Measurements from ENCODE around the gene VILL.
A peak's percentile ranks its signal among the peaks of the same experiment; 100 is the strongest.
"Not testable (repeated sequence)": the region's sequence is repeated elsewhere in the genome, so short reads cannot be mapped to it uniquely, and the experiment has no call there.

The VILL gene

GRCh38 chr3:37987315-37987697 lies 3.3 kb upstream of the VILL start:
- no peak for FAIRE-seq

GRCh38 chr3:37987751-37988179 lies 2.8 kb upstream of the VILL start:
- no peak for FAIRE-seq

GRCh38 chr3:37988376-37988775 lies 2.2 kb upstream of the VILL start:
- not testable (repeated sequence) for FAIRE-seq

DNA sequence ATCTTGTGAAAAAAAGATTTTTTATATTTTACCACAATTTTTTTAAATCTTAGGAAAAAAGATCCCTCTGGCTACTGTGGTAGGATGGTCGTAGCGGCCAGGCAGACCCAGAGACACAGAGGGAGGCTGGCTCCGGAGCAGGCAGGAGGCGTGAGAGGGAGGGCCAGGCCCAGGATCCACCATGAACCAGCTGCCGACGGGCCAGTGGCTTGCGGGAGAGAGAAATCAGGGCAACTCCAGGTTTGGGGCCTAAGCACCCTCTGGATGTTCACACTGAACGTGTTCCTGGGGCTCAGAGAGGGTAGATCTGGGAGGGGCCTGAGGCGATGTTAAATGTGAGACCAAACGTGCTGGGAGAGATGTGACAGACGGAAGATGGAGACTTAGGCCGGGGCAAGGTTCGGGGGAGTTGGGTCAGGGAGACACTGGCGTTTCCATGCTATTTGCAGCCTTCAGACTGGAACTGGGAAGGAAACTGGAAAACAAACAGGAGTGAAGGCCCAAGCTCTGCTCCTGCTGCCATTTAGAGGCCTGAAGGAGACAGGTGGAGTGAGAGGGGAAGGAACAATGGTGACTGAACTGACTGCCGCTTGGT lies 1.6 kb upstream of the VILL start:
- FAIRE-seq, result no peak

GRCh38 chr3:37989821-37990480 lies 635 bp upstream of the VILL start:
- no peak for FAIRE-seq

DNA sequence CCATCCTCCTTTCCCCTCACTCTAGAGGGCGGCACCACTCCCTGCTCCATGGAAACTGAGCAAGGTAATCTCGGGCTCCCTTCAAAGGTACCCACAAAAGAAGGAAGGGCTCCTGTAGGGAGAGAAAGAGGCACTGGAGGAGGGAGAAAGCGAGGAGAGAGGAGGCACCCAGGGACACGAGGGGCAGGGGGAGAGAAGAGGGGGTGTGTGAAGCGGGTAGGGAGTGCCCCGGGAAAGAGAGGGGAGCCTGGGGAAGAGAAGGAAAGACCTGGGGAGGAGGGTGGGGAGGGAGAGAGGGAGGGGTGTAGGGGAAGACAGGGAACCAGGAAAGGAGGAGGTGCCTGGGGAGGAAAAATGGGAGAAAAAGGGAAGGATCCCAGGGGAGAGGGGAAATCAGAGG lies 523 bp downstream of the VILL start:
- FAIRE-seq, result no peak

DNA sequence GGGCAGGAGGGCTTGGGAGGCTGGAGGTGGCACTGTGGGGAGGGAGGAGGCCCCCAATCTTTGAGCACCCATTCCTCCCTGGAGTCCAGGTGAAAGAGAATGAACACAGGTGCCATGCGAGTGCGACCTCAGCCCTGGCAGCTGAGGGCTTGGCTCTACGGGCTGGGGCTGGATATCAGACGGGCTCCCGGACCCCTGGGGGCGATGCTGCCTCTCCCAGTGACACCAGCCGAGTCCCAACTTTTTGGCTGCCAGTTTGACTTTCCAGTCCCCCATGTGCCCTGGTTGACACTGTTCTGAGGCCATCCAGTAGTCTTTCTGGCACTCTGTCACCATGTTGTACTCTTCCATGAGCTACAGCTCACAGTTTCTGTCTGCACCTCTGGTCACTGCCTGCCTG lies 1.2 kb downstream of the VILL start:
- no peak for FAIRE-seq

DNA sequence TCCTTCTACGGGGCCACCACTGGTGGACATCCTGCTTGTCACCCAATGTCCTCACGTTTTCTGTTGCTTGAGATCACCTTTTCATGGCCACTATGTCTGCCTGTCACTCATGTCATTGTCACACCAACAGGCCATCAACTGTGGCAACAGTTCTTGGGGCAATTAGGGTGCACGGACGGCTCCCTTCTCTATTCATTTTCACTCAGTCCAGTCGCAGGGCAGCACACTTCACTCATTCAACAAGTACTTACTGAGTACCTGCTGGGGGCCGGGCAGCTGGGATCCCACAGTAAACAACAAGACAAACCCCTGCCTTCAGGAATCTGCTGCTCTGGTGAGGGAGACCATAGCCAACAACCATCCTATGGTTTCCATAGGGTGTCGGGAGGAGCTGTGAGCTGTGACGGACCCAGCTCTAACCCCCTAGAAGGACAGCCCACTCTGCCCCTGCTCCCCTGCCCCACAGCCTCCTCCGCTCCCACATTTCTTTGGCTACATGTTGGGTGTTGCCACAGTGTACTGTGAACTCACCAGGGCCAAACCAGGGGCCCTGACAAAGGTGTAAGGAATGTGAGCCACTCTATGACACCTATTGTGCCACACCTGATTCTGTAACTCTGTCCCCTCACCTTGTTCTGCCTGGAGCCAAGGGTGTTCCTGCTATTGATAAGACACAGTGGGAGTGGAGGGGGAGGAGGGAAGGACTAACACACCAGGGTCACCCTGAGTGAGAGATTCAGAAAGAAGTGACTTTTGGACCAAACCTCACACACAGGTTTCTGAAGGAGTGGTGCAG lies 1.9 kb downstream of the VILL start:
- FAIRE-seq, result peak; percentile 62

GRCh38 chr3:37993067-37993455 lies 2.5 kb downstream of the VILL start:
- FAIRE-seq, result no peak

- FAIRE-seq, result no peak
Observed at GRCh38 chr3:37993460-37993819, 2.9 kb downstream of the VILL start.

GRCh38 chr3:37993820-37994638 lies 3.4 kb downstream of the VILL start:
- FAIRE-seq, result no peak

GRCh38 chr3:37994639-37994972 lies 4.0 kb downstream of the VILL start:
- FAIRE-seq, result no peak

DNA sequence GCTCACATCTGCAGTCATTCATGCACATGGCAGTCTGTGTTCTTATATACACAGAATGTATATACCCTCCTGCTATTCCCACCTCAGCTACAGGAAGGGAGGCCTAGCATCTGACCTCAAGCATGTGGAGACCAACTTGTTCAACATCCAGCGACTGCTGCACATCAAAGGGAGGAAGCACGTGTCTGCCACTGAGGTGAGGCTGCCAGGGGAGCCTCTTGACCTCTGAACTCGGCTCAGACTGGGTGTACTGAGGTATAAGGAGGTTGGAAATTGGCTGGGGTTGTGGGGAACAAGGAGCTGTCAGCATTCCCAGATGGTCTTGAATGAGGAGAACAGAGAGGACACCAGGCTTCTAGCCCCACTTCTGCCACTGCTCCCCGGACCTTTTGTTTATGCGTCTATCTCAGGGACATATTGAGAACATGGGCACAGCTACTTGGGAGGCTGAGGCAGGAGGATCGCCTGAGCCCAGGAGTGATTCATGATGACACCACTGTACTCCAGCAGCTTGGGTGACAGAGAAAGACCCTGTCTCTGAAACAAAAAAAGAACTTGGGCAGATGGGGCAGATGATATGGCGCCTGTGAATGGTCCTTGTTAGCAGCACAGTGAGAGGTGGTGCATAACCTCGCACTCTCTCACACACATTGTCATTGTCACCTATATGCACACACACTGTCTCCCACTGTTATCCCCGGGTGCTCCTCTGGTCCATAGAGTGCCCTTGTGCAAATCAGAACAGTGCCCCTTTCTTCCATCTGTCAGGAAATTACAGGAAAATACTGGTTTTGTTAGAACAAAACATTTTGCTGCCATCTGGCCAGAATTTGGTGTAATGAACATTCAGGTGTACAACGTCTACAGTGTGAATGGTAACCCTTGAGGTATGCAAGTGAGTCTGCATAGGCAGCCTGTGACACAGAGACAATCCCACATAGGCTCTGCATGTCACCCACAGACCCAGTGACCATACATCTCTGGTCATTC lies 5.4 kb downstream of the VILL start:
- no peak for FAIRE-seq

GRCh38 chr3:37996785-37997301 lies 6.3 kb downstream of the VILL start:
- no peak for FAIRE-seq

DNA sequence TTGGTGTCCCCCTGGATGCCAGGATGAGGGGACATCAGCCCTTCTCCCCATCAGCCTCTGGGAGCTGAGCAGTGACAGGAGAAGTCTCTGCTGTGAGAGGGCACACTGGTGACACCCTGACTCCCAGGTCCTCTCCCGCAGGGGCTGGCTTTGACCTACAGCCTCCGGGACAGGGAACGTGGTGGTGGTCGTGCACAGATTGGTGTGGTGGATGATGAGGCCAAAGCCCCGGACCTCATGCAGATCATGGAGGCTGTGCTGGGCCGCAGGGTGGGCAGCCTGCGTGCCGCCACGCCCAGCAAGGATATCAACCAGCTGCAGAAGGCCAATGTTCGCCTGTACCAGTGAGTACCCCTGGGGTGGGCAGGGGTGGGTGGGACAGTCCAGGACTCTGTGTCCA lies 6.8 kb downstream of the VILL start:
- FAIRE-seq, result no peak

- FAIRE-seq, result no peak
Observed at GRCh38 chr3:37997791-37998370, 7.3 kb downstream of the VILL start.

DNA sequence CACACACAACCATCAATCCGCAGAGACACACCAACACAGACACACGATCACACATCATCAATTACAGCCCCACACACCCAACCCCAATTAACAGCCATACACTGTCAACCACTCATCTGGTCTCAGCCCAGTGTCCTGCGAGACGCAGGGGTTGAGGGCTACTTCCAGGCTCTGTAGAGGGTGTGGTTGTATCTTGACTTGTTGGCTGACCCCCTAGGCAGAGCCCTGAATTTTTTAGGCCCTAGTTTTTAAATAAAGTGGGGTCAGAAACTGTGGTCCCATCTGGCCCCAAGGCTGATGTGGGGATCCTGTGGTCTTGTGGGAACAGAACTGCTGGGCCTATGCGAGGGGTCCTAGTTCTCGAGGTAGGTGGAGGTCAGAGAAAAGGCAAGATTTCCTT lies 9.2 kb downstream of the VILL start:
- FAIRE-seq, result no peak

GRCh38 chr3:38000242-38000916 lies 9.8 kb downstream of the VILL start:
- FAIRE-seq, result no peak

DNA sequence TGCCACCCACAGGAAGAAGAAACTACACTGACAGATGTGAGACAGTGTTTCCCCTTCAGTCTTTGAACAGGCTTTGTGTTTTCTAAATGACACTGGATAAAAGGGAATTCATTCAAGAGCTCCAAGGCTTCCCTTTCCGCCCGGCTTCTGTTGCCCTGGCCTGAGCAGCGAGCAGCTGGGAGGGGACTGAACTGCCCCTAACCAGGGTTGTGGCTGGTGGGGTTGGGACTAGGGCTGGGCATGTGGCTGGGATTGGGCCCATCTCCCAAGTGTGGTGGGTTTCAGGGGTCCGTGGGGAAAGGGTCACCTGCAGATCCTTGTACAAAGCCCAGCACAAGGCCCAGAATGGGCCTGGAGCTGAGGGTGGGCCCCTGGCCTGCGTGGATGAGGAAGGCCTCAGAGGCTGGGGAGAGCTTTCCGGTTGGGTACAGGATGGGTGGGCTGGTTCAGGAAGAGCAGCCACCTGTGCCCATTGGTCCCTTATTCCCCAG lies 10.4 kb downstream of the VILL start:
- no peak for FAIRE-seq

DNA sequence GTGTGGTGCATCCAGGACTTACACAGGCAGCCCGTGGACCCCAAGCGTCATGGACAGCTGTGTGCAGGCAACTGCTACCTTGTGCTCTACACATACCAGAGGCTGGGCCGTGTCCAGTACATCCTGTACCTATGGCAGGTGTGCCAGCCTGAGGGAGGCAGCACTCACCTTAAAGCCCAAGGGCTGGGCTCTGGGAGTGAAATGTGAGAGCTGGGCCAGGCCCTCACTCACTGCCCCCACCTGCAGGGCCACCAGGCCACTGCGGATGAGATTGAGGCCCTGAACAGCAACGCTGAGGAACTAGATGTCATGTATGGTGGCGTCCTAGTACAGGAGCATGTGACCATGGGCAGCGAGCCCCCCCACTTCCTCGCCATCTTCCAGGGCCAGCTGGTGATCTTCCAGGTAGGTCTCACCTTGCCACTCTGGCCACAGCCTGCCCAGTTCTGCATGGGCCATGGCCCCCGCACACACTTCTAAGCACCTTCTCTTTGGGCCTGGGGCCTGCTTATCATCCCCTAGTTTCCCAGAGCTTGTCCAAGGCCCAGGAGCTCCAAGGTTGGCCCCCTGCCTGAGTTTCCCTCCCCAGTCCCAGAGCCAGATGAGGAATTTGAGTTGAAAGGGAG lies 11.0 kb downstream of the VILL start:
- no peak for FAIRE-seq
